Left lung (tissue), 10 donors: Measurements from ENCODE around the gene MRPL18. TPM values are rescaled to one million over a fixed set of nuclear protein-coding genes. Genes with fewer than 3 reads are reported as not detected.
A peak's percentile ranks its signal among the peaks of the same experiment; 100 is the strongest.

Experiments
- ATAC-seq: fragments of 200-7000 bp; cut with Tn5 transposase; one replicate; pipeline ENCODE4 v1.9.1; 2020; ENCODE audit warnings: moderate library complexity
- DNase-seq, 4 donors: peaks; one replicate each; pipeline ENCODE4 v3.0.0-alpha.2; 2013 to 2020
- H3K27ac ChIP-seq, 2 donors: fragments of 200-600 bp; sonication (generic) in 1 of 2; one replicate each; pipeline versions ENCODE4 v1.5.0 to v1.8.0; 2020 to 2021
- H3K27me3 ChIP-seq, 2 donors: fragments of 200-600 bp; sonication (generic) in 1 of 2; one replicate each; pipeline versions ENCODE4 v1.5.0 to v1.8.0; 2020 to 2021
- H3K36me3 ChIP-seq, 2 donors: fragments of 200-600 bp; sonication (generic) in 1 of 2; one replicate each; pipeline versions ENCODE4 v1.5.0 to v1.8.0; 2020 to 2021
- H3K4me1 ChIP-seq, 2 donors: fragments of 200-600 bp; one replicate each; pipeline ENCODE4 v1.8.0; 2021
- H3K4me3 ChIP-seq, 2 donors: fragments of 200-600 bp; sonication (generic) in 1 of 2; one replicate each; pipeline versions ENCODE4 v1.5.0 to v1.8.0; 2020 to 2021; ENCODE audit warnings: mild to moderate bottlenecking in 1 of 2
- H3K9me3 ChIP-seq, 2 donors: fragments of 200-600 bp; sonication (generic) in 1 of 2; one replicate each; pipeline versions ENCODE4 v1.5.0 to v1.8.0; 2020 to 2021
- CTCF ChIP-seq, 2 donors: fragments of 200-600 bp; sonication (generic) in 1 of 2; IDR thresholded peaks; one replicate each; pipeline versions ENCODE4 v1.5.0 to v1.8.0; 2021; ENCODE audit warnings: antibody characterized with exemption in 2 of 2
- intact Hi-C, 2 donors: fragments of 100-400 bp; cut with DNase I; formaldehyde crosslinking; loops; one replicate each; pipeline versions ENCODE4 v1.11.2 to v1.14.2; 2022
- polyA plus RNA-seq, 6 donors: library from polyadenylated mRNA; unstranded; fragments of 120-200 nt; gene quantifications; one replicate each; pipeline ENCODE4 v1.2.1, GENCODE V29; 2013; ENCODE audit not compliant: insufficient read length in 6 of 6
- total RNA-seq, 2 donors: library from RNA; stranded (reverse); fragmentation: NEBNext Ultra II Directional; extraction: Animal tissue kit (Norgen Biotek cat#: 25700); gene quantifications; one replicate each; pipeline ENCODE4 v1.2.1, GENCODE V29; 2021
- donor health status: DM: no; HTN: yes; CAD: no.
- donor health status: DM: no; HTN: no; CAD: no.

Gene MRPL18
- total and polyA plus RNA-seq, 8 donors = 49.8 to 67.5 (median 56.8) TPM

DNA sequence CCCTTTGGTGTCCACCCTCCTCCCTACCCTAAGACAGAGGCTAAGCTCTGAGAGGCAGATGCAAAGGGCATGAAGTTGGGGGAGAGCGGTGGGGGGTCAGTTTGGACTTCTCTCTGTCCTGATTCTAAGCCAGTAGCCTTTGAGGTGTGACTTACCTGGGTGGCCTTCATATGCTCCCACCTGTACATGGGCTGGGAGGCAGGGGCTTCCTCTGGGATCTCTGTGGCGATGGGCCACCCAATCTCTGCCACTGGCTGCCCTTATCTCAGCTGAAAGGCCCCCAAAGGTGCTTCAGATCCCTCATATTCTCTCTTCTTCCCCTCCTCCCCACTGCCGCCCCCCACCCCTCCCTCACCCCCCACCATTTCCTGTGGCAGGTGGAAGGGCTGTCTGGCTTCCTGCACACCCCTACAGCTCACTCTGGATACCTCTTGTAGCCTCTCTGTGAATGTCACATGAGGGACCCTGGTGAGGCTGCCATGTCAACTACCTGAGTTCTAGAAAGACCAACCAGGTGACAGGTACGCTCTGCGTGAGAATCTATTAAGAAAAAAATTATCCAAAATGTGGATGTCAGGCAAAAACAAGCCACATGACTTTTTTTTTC, 43.8 kb downstream of the MRPL18 start:
- no peak for TF ChIP-seq CTCF (IDR thresholded peaks at IDR 0.05)
- H3K27ac ChIP-seq = no peak overlapping the region
- intact Hi-C loops = no loop called here

DNA sequence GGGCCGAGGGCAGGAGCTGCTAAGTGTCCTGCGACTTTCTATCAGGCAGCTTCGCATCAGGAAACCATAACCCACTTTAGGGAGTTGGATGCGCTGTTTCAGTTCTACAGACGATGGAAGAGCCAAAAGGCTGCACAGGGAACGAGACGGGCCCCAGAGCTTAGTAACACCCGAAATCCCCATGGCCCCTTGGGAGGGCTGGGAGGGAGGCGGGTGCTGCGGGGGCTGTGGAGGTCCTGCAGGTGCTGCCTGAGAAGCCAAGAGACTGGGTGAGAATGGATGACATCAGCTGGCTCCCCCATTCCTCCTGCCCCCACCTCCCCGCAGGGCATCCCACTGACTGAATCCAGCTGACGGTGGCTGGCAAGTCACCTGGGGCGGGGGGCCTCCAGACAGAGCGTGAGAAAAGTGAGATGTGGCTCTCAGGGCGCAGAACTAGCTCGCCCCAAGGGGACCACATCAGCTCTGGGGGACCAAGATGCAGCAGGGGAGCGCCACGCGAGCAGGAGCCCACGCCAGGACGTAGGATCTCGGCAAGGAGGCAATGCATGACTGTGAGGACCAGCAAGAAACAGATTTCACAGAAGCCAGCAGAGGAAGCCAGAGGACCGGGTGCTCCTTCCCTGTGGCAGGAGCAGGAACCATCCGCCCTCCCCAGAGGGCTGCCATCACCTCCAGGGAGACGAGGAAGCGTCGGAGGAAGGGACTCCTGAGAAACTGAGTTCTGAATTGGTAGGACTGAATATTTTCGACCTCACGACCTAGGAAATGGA, 46.6 kb downstream of the MRPL18 start:
- DNase-seq (no peak), ATAC-seq (peak; percentile 27)
- no peak for TF ChIP-seq CTCF (IDR thresholded peaks at IDR 0.05)
- Histone ChIP-seq H3K36me3 (no peaks in the 10 kb centered on the region), H3K4me1 (no peaks in the 10 kb centered on the region), H3K27ac (no peak overlapping the region), H3K9me3 (no peaks in the 10 kb centered on the region), H3K27me3 (no peaks in the 10 kb centered on the region), H3K4me3 (no peak overlapping the region)
- intact Hi-C loops = no loop called here

More for the DNA sequence above, 43.8 kb downstream of the MRPL18 start:
- Histone ChIP-seq H3K4me3 (no peak overlapping the region), H3K36me3 (no peaks in the 10 kb centered on the region), H3K27me3 (peaks cover 0 to 7% of the 10 kb centered on the region in 2 donors), H3K9me3 (no peaks in the 10 kb centered on the region), H3K4me1 (no peaks in the 10 kb centered on the region)
- DNase-seq (no peak), ATAC-seq (no peak)

DNA sequence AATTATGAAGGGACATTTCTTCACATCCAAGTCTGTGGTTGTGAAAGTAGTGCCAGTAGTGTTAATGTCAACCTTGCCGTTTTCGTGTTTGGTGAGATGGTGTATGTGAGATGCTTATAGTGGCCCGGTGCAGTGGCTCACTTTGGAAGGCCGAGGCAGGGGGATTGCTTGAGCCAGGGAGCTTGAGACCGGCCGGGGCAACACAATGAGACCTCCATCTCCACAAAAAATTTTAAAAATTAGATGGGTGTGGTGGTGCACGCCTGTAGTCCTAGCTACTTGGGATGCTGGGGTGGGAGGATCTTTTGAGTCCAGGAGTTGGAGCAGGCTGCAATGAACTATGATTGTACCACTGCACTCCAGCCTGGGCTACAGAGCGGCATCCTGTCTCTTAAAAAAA, 47.2 kb downstream of the MRPL18 start:
- no peaks in the 10 kb centered on the region for H3K27me3 ChIP-seq
- TF ChIP-seq CTCF (IDR thresholded peaks at IDR 0.05) = no peak
- ATAC-seq = no peak

GRCh38 chr6:159838020-159838744, 47.9 kb downstream of the MRPL18 start:
- TF ChIP-seq CTCF (IDR thresholded peaks at IDR 0.05) = no peak
- H3K4me3 ChIP-seq = no peak overlapping the region
- no peak for DNase-seq
- no peaks in the 10 kb centered on the region for H3K36me3 ChIP-seq
- no peaks in the 10 kb centered on the region for H3K9me3 ChIP-seq
- intact Hi-C loops = no loop called here
- H3K4me1 ChIP-seq = no peaks in the 10 kb centered on the region
- H3K27me3 ChIP-seq = no peaks in the 10 kb centered on the region
- ATAC-seq = no peak
- H3K27ac ChIP-seq = no peak overlapping the region

More for the DNA sequence above, 47.2 kb downstream of the MRPL18 start:
- intact Hi-C loops = no loop called here
- no peaks in the 10 kb centered on the region for H3K9me3 ChIP-seq
- no peaks in the 10 kb centered on the region for H3K4me1 ChIP-seq
- no peak for DNase-seq
- H3K36me3 ChIP-seq = no peaks in the 10 kb centered on the region
- no peak overlapping the region for H3K27ac ChIP-seq
- no peak overlapping the region for H3K4me3 ChIP-seq

- Histone ChIP-seq H3K9me3 (no peaks in the 10 kb centered on the region), H3K27ac (no peak overlapping the region), H3K4me1 (no peaks in the 10 kb centered on the region), H3K36me3 (no peaks in the 10 kb centered on the region), H3K4me3 (no peak overlapping the region), H3K27me3 (no peaks in the 10 kb centered on the region)
- no peak for ATAC-seq
- TF ChIP-seq CTCF (IDR thresholded peaks at IDR 0.05) = peak in 1 of 2 donors; percentile 16
- intact Hi-C loops = no loop called here
- DNase-seq = no peak
These were observed 51.8 kb downstream of the MRPL18 start for GRCh38 chr6:159842035-159842434.
